Neuronal stem cell (in vitro differentiated cells): ENCODE results near the gene TRIM77.
"Not testable (repeated sequence)": the region's sequence is repeated elsewhere in the genome, so short reads cannot be mapped to it uniquely, and the experiment has no call there.

Experiments
- DNase-seq: peaks from one replicate; pipeline ENCODE4 v3.0.0-alpha.2; 2013; ENCODE audit warnings: low spot score
- H2AFZ ChIP-seq: one replicate; pipeline ENCODE4 v1.6.1; 2013; ENCODE audit warnings: mild to moderate bottlenecking, low read length, inconsistent platforms
- H2AK5ac ChIP-seq: 2 replicates; pipeline ENCODE4 v1.6.1; 2013; ENCODE audit warnings: low read depth, mild to moderate bottlenecking, inconsistent platforms, low read length, moderate library complexity, mixed read lengths
- H2BK120ac ChIP-seq: 2 replicates; pipeline ENCODE4 v1.6.1; 2013; ENCODE audit warnings: low read depth, mild to moderate bottlenecking, inconsistent platforms, low read length, moderate library complexity, mixed read lengths
- H2BK12ac ChIP-seq: one replicate; pipeline ENCODE4 v1.6.1; 2013; ENCODE audit warnings: low read length, inconsistent platforms
- H2BK15ac ChIP-seq: 2 replicates; pipeline ENCODE4 v1.6.1; 2013; ENCODE audit warnings: mild to moderate bottlenecking, low read length, inconsistent platforms, mixed read lengths
- H2BK5ac ChIP-seq: one replicate; pipeline ENCODE4 v1.6.1; 2013; ENCODE audit warnings: inconsistent platforms, mild to moderate bottlenecking, low read length, moderate library complexity
- H3K14ac ChIP-seq: one replicate; pipeline ENCODE4 v1.6.1; 2013; ENCODE audit warnings: low read length, inconsistent platforms
- H3K18ac ChIP-seq: 2 replicates; pipeline ENCODE4 v1.6.1; 2013; ENCODE audit warnings: low read length, inconsistent platforms
- H3K23ac ChIP-seq: 2 replicates; pipeline ENCODE4 v1.6.1; 2013; ENCODE audit warnings: low read depth, mild to moderate bottlenecking, mixed read lengths, low read length, inconsistent platforms; ENCODE audit not compliant: poor library complexity
- H3K27ac ChIP-seq: replicated peaks from 3 replicates; pipeline ENCODE4 v1.5.1; 2013; ENCODE audit warnings: low read length, inconsistent platforms
- H3K27me3 ChIP-seq, 3 experiments: 2 replicates each; pipeline ENCODE4 v1.6.1; 2013; ENCODE audit warnings: low read length in 3 of 3, mild to moderate bottlenecking in 2 of 3, inconsistent platforms in 1 of 3, low read depth in 1 of 3, mixed read lengths in 1 of 3, moderate library complexity in 1 of 3; ENCODE audit not compliant: control insufficient read depth in 3 of 3, insufficient read depth in 3 of 3
- H3K36me3 ChIP-seq, 2 donors: replicated peaks in 1 of 2; 2 replicates each; pipeline ENCODE4 v1.6.1; 2013; ENCODE audit warnings: low read length in 2 of 2; ENCODE audit not compliant: control insufficient read depth in 2 of 2, insufficient read depth in 2 of 2
- H3K4ac ChIP-seq: 2 replicates; pipeline ENCODE4 v1.6.1; 2013; ENCODE audit warnings: inconsistent platforms, mild to moderate bottlenecking, low read length, moderate library complexity
- H3K4me1 ChIP-seq, 2 donors: 1 replicate in 1 of 2; 2 replicates in 1 of 2; pipeline ENCODE4 v1.6.1; 2013; ENCODE audit warnings: low read length in 2 of 2, low read depth in 1 of 2; ENCODE audit not compliant: control insufficient read depth in 2 of 2, insufficient read depth in 1 of 2
- H3K4me2 ChIP-seq: one replicate; pipeline ENCODE4 v1.6.1; 2013; ENCODE audit warnings: mild to moderate bottlenecking, low read length, inconsistent platforms; ENCODE audit not compliant: insufficient read depth, poor library complexity, severe bottlenecking
- H3K4me3 ChIP-seq, 2 donors: 2 replicates each; pipeline ENCODE4 v1.5.1; 2013; ENCODE audit warnings: low read length in 2 of 2, mild to moderate bottlenecking in 2 of 2, inconsistent platforms in 1 of 2, moderate library complexity in 1 of 2
- H3K79me1 ChIP-seq: one replicate; pipeline ENCODE4 v1.6.1; 2013; ENCODE audit warnings: low read depth, mild to moderate bottlenecking, inconsistent platforms, low read length, moderate library complexity
- H3K9ac ChIP-seq: one replicate; pipeline ENCODE4 v1.6.1; 2013; ENCODE audit warnings: mild to moderate bottlenecking, low read depth, low read length, inconsistent platforms; ENCODE audit not compliant: poor library complexity
- H3K9me3 ChIP-seq, 2 donors: replicated peaks in 1 of 2; 2 replicates each; pipeline versions ENCODE3 to v1.6.1; 2013; ENCODE audit warnings: low read length in 2 of 2, mild to moderate bottlenecking in 2 of 2, inconsistent platforms in 1 of 2, low read depth in 1 of 2, mixed read lengths in 1 of 2, moderate library complexity in 1 of 2; ENCODE audit not compliant: control insufficient read depth in 2 of 2, insufficient read depth in 1 of 2
- H4K8ac ChIP-seq: one replicate; pipeline ENCODE4 v1.6.1; 2013; ENCODE audit warnings: low read depth, mild to moderate bottlenecking, inconsistent platforms, low read length, moderate library complexity
- H4K91ac ChIP-seq: one replicate; pipeline ENCODE4 v1.6.1; 2013; ENCODE audit warnings: low read length, low read depth, mild to moderate bottlenecking, inconsistent platforms; ENCODE audit not compliant: poor library complexity
- WGBS, 2 donors: extraction: QIAGEN DNeasy Blood & Tissue Kit; methylation state at CpG; one replicate each; pipeline ENCODE4 v1.1.7; 2013; ENCODE audit warnings: missing lambda C conversion rate in 2 of 2, mixed read lengths in 1 of 2; ENCODE audit not compliant: insufficient read length in 2 of 2, insufficient replicate concordance in 1 of 2; ENCODE audit errors: extremely low coverage in 2 of 2; 5-methylcytosine and 5-hydroxymethylcytosine counted together

Gene TRIM77

DNA sequence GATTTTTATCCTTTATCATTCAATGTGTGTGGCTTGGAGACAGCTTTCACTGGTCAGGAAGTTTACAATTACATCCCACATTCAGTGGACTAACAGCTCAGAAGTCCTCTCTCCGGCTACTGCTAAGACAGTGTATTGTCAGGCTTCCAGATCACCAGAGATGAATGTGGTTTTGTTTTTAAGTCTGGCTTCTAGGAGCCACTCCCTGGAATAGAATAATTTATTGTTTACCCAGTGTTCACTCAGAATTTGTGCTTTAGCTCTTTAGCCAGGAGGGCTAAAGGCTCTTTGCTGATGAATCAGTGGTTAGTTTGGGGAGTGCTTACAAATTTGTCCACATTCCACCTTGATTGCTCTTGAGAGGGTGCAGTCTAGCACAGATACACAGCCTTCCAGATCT, 26.5 kb downstream of the TRIM77 start:
- Histone ChIP-seq H3K9me3 (no peaks in the 10 kb centered on the region), H3K4ac (no peak overlapping the region), H3K27ac (no peak overlapping the region), H2AFZ (no peak overlapping the region), H3K79me1 (no peaks in the 10 kb centered on the region), H4K91ac (no peak overlapping the region), H3K4me1 (peaks cover 0 to 5% of the 10 kb centered on the region in 2 donors), H2BK12ac (no peak overlapping the region), H2AK5ac (no peak overlapping the region), H3K36me3 (no peaks in the 10 kb centered on the region), H4K8ac (no peak overlapping the region), H3K18ac (no peak overlapping the region), H3K4me2 (no peak overlapping the region), H2BK120ac (no peak overlapping the region), H2BK15ac (no peak overlapping the region), H3K9ac (no peak overlapping the region), H3K14ac (no peak overlapping the region), H2BK5ac (no peak overlapping the region), H3K27me3 (no peaks in the 10 kb centered on the region), H3K23ac (no peak overlapping the region), H3K4me3 (no peak overlapping the region)
- DNase-seq: no peak
- no CpG with 5 or more reads among the region's 1 CpG for WGBS, 2 donors

DNA sequence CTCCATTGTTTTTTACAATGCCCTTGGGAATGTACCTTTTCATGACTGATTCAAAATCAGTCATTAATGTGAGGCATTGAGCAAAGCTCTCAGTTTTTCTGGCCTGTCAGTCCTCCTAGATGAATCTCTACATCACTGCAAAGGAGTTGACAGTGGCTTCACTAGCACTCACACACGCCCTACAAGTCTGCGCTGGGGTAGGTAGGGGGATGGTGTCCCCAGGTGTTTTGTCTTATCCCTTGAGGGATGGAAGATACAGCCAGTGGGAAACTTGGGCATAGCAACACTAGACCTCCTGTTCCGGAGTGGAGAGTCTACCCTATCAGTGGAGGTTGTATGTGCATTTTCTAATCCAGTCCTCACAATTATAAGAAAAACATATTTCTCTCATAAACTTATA, 27.0 kb downstream of the TRIM77 start:
- H3K36me3 ChIP-seq: no peaks in the 10 kb centered on the region
- no peak overlapping the region for H2BK5ac ChIP-seq
- DNase-seq: no peak
- H3K14ac ChIP-seq: no peak overlapping the region
- no peak overlapping the region for H2AFZ ChIP-seq
- no peak overlapping the region for H3K9ac ChIP-seq
- no peak overlapping the region for H2BK15ac ChIP-seq
- no peak overlapping the region for H3K23ac ChIP-seq
- H3K4ac ChIP-seq: no peak overlapping the region
- no peak overlapping the region for H3K4me3 ChIP-seq
- WGBS, 2 donors: no CpG with 5 or more reads among the region's 3 CpGs
- no peak overlapping the region for H3K18ac ChIP-seq
- no peak overlapping the region for H4K91ac ChIP-seq
- peaks cover 0 to 5% of the 10 kb centered on the region in 2 donors for H3K4me1 ChIP-seq
- no peaks in the 10 kb centered on the region for H3K79me1 ChIP-seq
- H3K27me3 ChIP-seq: no peaks in the 10 kb centered on the region
- H4K8ac ChIP-seq: no peak overlapping the region
- H2BK120ac ChIP-seq: no peak overlapping the region
- H2AK5ac ChIP-seq: no peak overlapping the region
- H3K4me2 ChIP-seq: no peak overlapping the region
- no peaks in the 10 kb centered on the region for H3K9me3 ChIP-seq
- H2BK12ac ChIP-seq: no peak overlapping the region
- no peak overlapping the region for H3K27ac ChIP-seq

DNA sequence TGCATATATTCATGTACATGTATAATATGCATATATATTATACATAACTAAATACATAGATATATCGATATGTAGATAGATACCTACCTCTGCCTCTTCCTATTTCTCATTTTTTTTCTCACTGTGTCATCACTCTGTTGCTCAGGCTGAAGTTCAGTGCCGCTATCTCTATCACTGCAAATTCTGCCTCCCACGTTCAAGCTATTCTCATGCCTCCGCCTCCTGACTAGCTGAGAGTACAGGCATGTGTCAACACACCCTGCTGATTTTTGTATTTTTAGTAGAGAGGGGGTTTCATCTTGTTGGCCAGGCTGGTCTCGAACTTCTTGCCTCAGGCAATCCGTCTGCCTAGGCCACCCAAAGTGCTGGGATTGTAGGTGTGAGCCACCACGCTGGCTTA, 31.3 kb downstream of the TRIM77 start:
- not testable (repeated sequence) for H3K18ac ChIP-seq, DNase-seq, H2BK12ac ChIP-seq, H3K4me3 ChIP-seq, H3K36me3 ChIP-seq, H3K9ac ChIP-seq, H3K27me3 ChIP-seq, H2BK120ac ChIP-seq, H3K4ac ChIP-seq, H2BK15ac ChIP-seq, H3K4me2 ChIP-seq, H2AK5ac ChIP-seq, H3K14ac ChIP-seq, H3K27ac ChIP-seq, H3K79me1 ChIP-seq, H2BK5ac ChIP-seq, H3K23ac ChIP-seq, H3K9me3 ChIP-seq, H3K4me1 ChIP-seq, H4K91ac ChIP-seq, H4K8ac ChIP-seq, H2AFZ ChIP-seq
- no CpG with 5 or more reads among the region's 7 CpGs for WGBS, 2 donors

DNA sequence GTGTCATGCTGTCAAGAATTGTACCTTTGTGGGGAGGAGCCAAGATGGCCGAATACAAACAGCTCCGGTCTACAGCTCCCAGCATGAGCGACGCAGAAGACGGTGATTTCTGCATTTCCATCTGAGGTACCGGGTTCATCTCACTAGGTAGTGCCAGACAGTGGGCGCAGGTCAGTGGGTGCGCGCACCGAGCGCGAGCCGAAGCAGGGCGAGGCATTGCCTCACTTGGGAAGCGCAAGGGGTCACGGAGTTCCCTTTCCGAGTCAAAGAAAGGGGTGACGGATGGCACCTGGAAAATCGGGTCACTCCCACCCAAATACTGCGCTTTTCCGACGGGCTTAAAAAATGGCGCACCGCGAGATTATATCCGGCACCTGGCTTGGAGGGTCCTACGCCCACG, 34.1 kb downstream of the TRIM77 start:
- H3K4ac ChIP-seq, H3K4me3 ChIP-seq, H3K9ac ChIP-seq, H2AK5ac ChIP-seq, H3K4me2 ChIP-seq, DNase-seq, H4K91ac ChIP-seq, H2BK15ac ChIP-seq, H3K79me1 ChIP-seq, H3K23ac ChIP-seq, H3K27ac ChIP-seq, H2BK120ac ChIP-seq, H3K27me3 ChIP-seq, H2BK5ac ChIP-seq, H4K8ac ChIP-seq, H2BK12ac ChIP-seq, H3K18ac ChIP-seq, H3K36me3 ChIP-seq, H3K9me3 ChIP-seq, H3K4me1 ChIP-seq, H3K14ac ChIP-seq: not testable (repeated sequence)
- WGBS, 2 donors: no CpG with 5 or more reads among the region's 28 CpGs
- peak overlapping the region; percentile 53 for H2AFZ ChIP-seq
